Mesenchymal stem cell (in vitro differentiated cells and primary cell): Measurements from ENCODE around the gene CREB3L4.

ENCODE experiments used
- DNase-seq: peaks from one replicate; pipeline ENCODE4 v3.0.0-alpha.2; 2013
- H2AFZ ChIP-seq: one replicate; pipeline ENCODE4 v1.6.1; 2013; ENCODE audit warnings: low read depth, mild to moderate bottlenecking, control low read depth, inconsistent platforms, low read length, moderate library complexity
- H2AK5ac ChIP-seq: 2 replicates; pipeline ENCODE4 v1.6.1; 2013; ENCODE audit warnings: low read length, moderate library complexity, mild to moderate bottlenecking, inconsistent platforms; ENCODE audit not compliant: severe bottlenecking
- H2BK120ac ChIP-seq: one replicate; pipeline ENCODE4 v1.6.1; 2013; ENCODE audit warnings: low read depth, mild to moderate bottlenecking, inconsistent platforms, low read length, moderate library complexity
- H2BK12ac ChIP-seq, 2 experiments: one replicate each; pipeline ENCODE4 v1.6.1; 2013; ENCODE audit warnings: inconsistent platforms in 2 of 2, low read length in 2 of 2, mild to moderate bottlenecking in 2 of 2, moderate library complexity in 2 of 2, control low read depth in 1 of 2
- H2BK15ac ChIP-seq: one replicate; pipeline ENCODE4 v1.6.1; 2013; ENCODE audit warnings: mild to moderate bottlenecking, low read depth, inconsistent platforms; ENCODE audit not compliant: poor library complexity, severe bottlenecking
- H2BK5ac ChIP-seq: 2 replicates; pipeline ENCODE4 v1.6.1; 2013; ENCODE audit warnings: low read depth, mild to moderate bottlenecking, low read length, control low read depth, inconsistent platforms; ENCODE audit not compliant: poor library complexity, severe bottlenecking
- H3K14ac ChIP-seq, 2 experiments: one replicate each; pipeline ENCODE4 v1.6.1; 2013; ENCODE audit warnings: inconsistent platforms in 2 of 2, low read length in 2 of 2, control low read depth in 1 of 2, mild to moderate bottlenecking in 1 of 2, moderate library complexity in 1 of 2
- H3K18ac ChIP-seq, 2 experiments: one replicate each; pipeline ENCODE4 v1.6.1; 2013; ENCODE audit warnings: inconsistent platforms in 2 of 2, low read length in 2 of 2, control low read depth in 1 of 2, low read depth in 1 of 2, mild to moderate bottlenecking in 1 of 2
- H3K23ac ChIP-seq, 2 experiments: one replicate each; pipeline ENCODE4 v1.6.1; 2013; ENCODE audit warnings: inconsistent platforms in 2 of 2, low read length in 2 of 2, mild to moderate bottlenecking in 2 of 2, moderate library complexity in 2 of 2, control low read depth in 1 of 2
- H3K27ac ChIP-seq: 2 replicates; pipeline ENCODE4 v1.5.1; 2013; ENCODE audit warnings: mild to moderate bottlenecking, moderate library complexity, low read length, control low read depth, inconsistent platforms; ENCODE audit not compliant: poor library complexity, severe bottlenecking
- H3K27me3 ChIP-seq, 2 experiments: 2 replicates each; pipeline versions ENCODE4 v1.6.1 to v1.7.0; 2013; ENCODE audit warnings: low read length in 2 of 2, mild to moderate bottlenecking in 2 of 2, moderate library complexity in 2 of 2, control low read depth in 1 of 2, inconsistent platforms in 1 of 2; ENCODE audit not compliant: control insufficient read depth in 1 of 2, insufficient read depth in 1 of 2
- H3K36me3 ChIP-seq, 2 experiments: 2 replicates each; pipeline versions ENCODE4 v1.6.1 to v1.7.0; 2013; ENCODE audit warnings: low read length in 2 of 2, control low read depth in 1 of 2, inconsistent platforms in 1 of 2, low read depth in 1 of 2, mild to moderate bottlenecking in 1 of 2; ENCODE audit not compliant: insufficient read depth in 2 of 2, control insufficient read depth in 1 of 2
- H3K4ac ChIP-seq, 2 experiments: one replicate each; pipeline ENCODE4 v1.6.1; 2013; ENCODE audit warnings: inconsistent platforms in 2 of 2, low read length in 2 of 2, mild to moderate bottlenecking in 2 of 2, moderate library complexity in 2 of 2, control low read depth in 1 of 2, low read depth in 1 of 2
- H3K4me1 ChIP-seq: 2 replicates; pipeline ENCODE4 v1.6.1; 2013; ENCODE audit warnings: low read depth, low read length, control low read depth; ENCODE audit not compliant: control insufficient read depth, insufficient read depth
- H3K4me2 ChIP-seq: 2 replicates; pipeline ENCODE4 v1.6.1; 2013; ENCODE audit warnings: low read length, mild to moderate bottlenecking, inconsistent platforms; ENCODE audit not compliant: poor library complexity, severe bottlenecking
- H3K4me3 ChIP-seq, 2 experiments: 2 replicates each; pipeline versions ENCODE4 v1.5.1 to v1.7.0; 2013; ENCODE audit warnings: low read length in 2 of 2, mild to moderate bottlenecking in 2 of 2, control low read depth in 1 of 2, low read depth in 1 of 2; ENCODE audit not compliant: insufficient read depth in 1 of 2
- H3K79me1 ChIP-seq: replicated peaks from 2 replicates; pipeline ENCODE4 v1.6.1; 2013; ENCODE audit warnings: mild to moderate bottlenecking, control low read depth, low read length, inconsistent platforms; ENCODE audit not compliant: poor library complexity, severe bottlenecking
- H3K9ac ChIP-seq: 2 replicates; pipeline ENCODE4 v1.7.0; 2013; ENCODE audit warnings: mild to moderate bottlenecking, low read length, moderate library complexity
- H3K9me3 ChIP-seq: 2 replicates; pipeline ENCODE4 v1.7.0; 2013; ENCODE audit warnings: mild to moderate bottlenecking, low read length; ENCODE audit not compliant: control insufficient read depth
- H4K8ac ChIP-seq: one replicate; pipeline ENCODE4 v1.6.1; 2013; ENCODE audit warnings: inconsistent platforms, mild to moderate bottlenecking, low read length, moderate library complexity
- H4K91ac ChIP-seq: one replicate; pipeline ENCODE4 v1.6.1; 2013; ENCODE audit warnings: mild to moderate bottlenecking, low read length, inconsistent platforms
- WGBS: methylation state at CpG from one replicate; pipeline ENCODE4 v1.1.7; 2013; ENCODE audit warnings: mixed read lengths; 5-methylcytosine and 5-hydroxymethylcytosine counted together

CREB3L4 gene

GRCh38 chr1:153934746-153935145 is 33.0 kb upstream of the CREB3L4 start:
- no peak overlapping the region for H2BK5ac ChIP-seq
- H3K23ac ChIP-seq = no peak overlapping the region
- H3K4me2 ChIP-seq = no peak overlapping the region
- H2AFZ ChIP-seq = no peak overlapping the region
- H3K4ac ChIP-seq = no peak overlapping the region
- peaks cover 1% of the 10 kb centered on the region for H3K4me1 ChIP-seq
- no peak overlapping the region for H4K91ac ChIP-seq
- H3K14ac ChIP-seq = no peak overlapping the region
- no peak overlapping the region for H3K4me3 ChIP-seq
- no peak overlapping the region for H2BK12ac ChIP-seq
- peaks cover 80 to 82% of the 10 kb centered on the region in 2 experiments for H3K36me3 ChIP-seq
- H3K27ac ChIP-seq = no peak overlapping the region
- no peak overlapping the region for H4K8ac ChIP-seq
- H3K79me1 ChIP-seq = peaks cover 15% of the 10 kb centered on the region
- H2AK5ac ChIP-seq = no peak overlapping the region
- H3K9ac ChIP-seq = no peak overlapping the region
- no peak overlapping the region for H2BK15ac ChIP-seq
- no peak overlapping the region for H2BK120ac ChIP-seq
- no peak for DNase-seq
- no peaks in the 10 kb centered on the region for H3K27me3 ChIP-seq
- WGBS = 97% methylated on average over 9 of the region's 9 CpGs
- no peak overlapping the region for H3K18ac ChIP-seq
- H3K9me3 ChIP-seq = no peaks in the 10 kb centered on the region

- no peak overlapping the region for H2BK5ac ChIP-seq
- peaks cover 1% of the 10 kb centered on the region for H3K4me1 ChIP-seq
- no peak overlapping the region for H2AFZ ChIP-seq
- no peak for DNase-seq
- H3K18ac ChIP-seq = no peak overlapping the region
- no peaks in the 10 kb centered on the region for H3K9me3 ChIP-seq
- no peak overlapping the region for H3K4me3 ChIP-seq
- no peaks in the 10 kb centered on the region for H3K27me3 ChIP-seq
- H3K79me1 ChIP-seq = peaks cover 23% of the 10 kb centered on the region
- no peak overlapping the region for H3K4ac ChIP-seq
- H3K14ac ChIP-seq = no peak overlapping the region
- no peak overlapping the region for H2BK120ac ChIP-seq
- H3K27ac ChIP-seq = no peak overlapping the region
- H3K9ac ChIP-seq = no peak overlapping the region
- H2BK12ac ChIP-seq = no peak overlapping the region
- peak overlapping the region; percentile 7 for H4K8ac ChIP-seq
- 96% methylated on average over 11 of the region's 12 CpGs for WGBS
- no peak overlapping the region for H3K4me2 ChIP-seq
- no peak overlapping the region for H2AK5ac ChIP-seq
- peaks cover 82 to 84% of the 10 kb centered on the region in 2 experiments for H3K36me3 ChIP-seq
- H2BK15ac ChIP-seq = no peak overlapping the region
- H3K23ac ChIP-seq = no peak overlapping the region
- peak overlapping the region; percentile 15 for H4K91ac ChIP-seq
Measured at GRCh38 chr1:153936011-153936802, 31.5 kb upstream of the CREB3L4 start.

GRCh38 chr1:153937331-153937730 is 30.4 kb upstream of the CREB3L4 start:
- peaks cover 1% of the 10 kb centered on the region for H3K4me1 ChIP-seq
- H3K4me2 ChIP-seq = no peak overlapping the region
- peaks cover 33% of the 10 kb centered on the region for H3K79me1 ChIP-seq
- 95% methylated on average over 10 of the region's 10 CpGs for WGBS
- no peak overlapping the region for H3K23ac ChIP-seq
- no peaks in the 10 kb centered on the region for H3K9me3 ChIP-seq
- H3K36me3 ChIP-seq = peaks cover 86 to 89% of the 10 kb centered on the region in 2 experiments
- H2BK5ac ChIP-seq = no peak overlapping the region
- H3K14ac ChIP-seq = no peak overlapping the region
- H2BK15ac ChIP-seq = no peak overlapping the region
- no peak overlapping the region for H2BK120ac ChIP-seq
- DNase-seq = no peak
- no peak overlapping the region for H2AK5ac ChIP-seq
- H3K18ac ChIP-seq = no peak overlapping the region
- H3K4me3 ChIP-seq = no peak overlapping the region
- no peak overlapping the region for H2AFZ ChIP-seq
- H4K91ac ChIP-seq = no peak overlapping the region
- no peak overlapping the region for H4K8ac ChIP-seq
- no peak overlapping the region for H2BK12ac ChIP-seq
- H3K27me3 ChIP-seq = no peaks in the 10 kb centered on the region
- H3K27ac ChIP-seq = no peak overlapping the region
- no peak overlapping the region for H3K4ac ChIP-seq
- H3K9ac ChIP-seq = no peak overlapping the region

- H3K18ac ChIP-seq = no peak overlapping the region
- no peak overlapping the region for H2BK5ac ChIP-seq
- no peak overlapping the region for H3K14ac ChIP-seq
- H3K23ac ChIP-seq = no peak overlapping the region
- no peak overlapping the region for H4K8ac ChIP-seq
- no peak overlapping the region for H3K4ac ChIP-seq
- H2AK5ac ChIP-seq = no peak overlapping the region
- H3K79me1 ChIP-seq = peaks cover 44% of the 10 kb centered on the region
- H2BK15ac ChIP-seq = no peak overlapping the region
- H3K4me1 ChIP-seq = peaks cover 2% of the 10 kb centered on the region
- H2BK12ac ChIP-seq = no peak overlapping the region
- 95% methylated on average over 3 of the region's 3 CpGs for WGBS
- DNase-seq = no peak
- H4K91ac ChIP-seq = no peak overlapping the region
- no peak overlapping the region for H3K9ac ChIP-seq
- no peak overlapping the region for H3K4me3 ChIP-seq
- no peak overlapping the region for H3K27ac ChIP-seq
- no peak overlapping the region for H3K4me2 ChIP-seq
- H3K36me3 ChIP-seq = peaks cover 82 to 86% of the 10 kb centered on the region in 2 experiments
- no peak overlapping the region for H2AFZ ChIP-seq
- no peaks in the 10 kb centered on the region for H3K9me3 ChIP-seq
- no peaks in the 10 kb centered on the region for H3K27me3 ChIP-seq
- H2BK120ac ChIP-seq = no peak overlapping the region
Measured at GRCh38 chr1:153938996-153939395, 28.7 kb upstream of the CREB3L4 start.
